Psoas muscle (tissue), 8 donors: Measurements from ENCODE around the gene DTWD1. TPM values are rescaled to one million over a fixed set of nuclear protein-coding genes. Genes with fewer than 3 reads are reported as not detected.

Experiments used
- ATAC-seq, 4 donors: fragments of 200-7000 bp; cut with Tn5 transposase; one replicate each; pipeline ENCODE4 v1.9.1; 2020; ENCODE audit warnings: moderate library complexity in 3 of 4, mild to moderate bottlenecking in 2 of 4
- DNase-seq, 2 donors: peaks; one replicate each; pipeline ENCODE4 v3.0.0-alpha.2; 2020
- H3K27ac ChIP-seq: fragments of 200-600 bp; one replicate; pipeline ENCODE4 v1.8.0; 2022
- H3K27me3 ChIP-seq, 3 donors: fragments of 200-600 bp in 1 of 3; one replicate each; pipeline versions ENCODE4 v1.6.1 to v1.8.0; 2013 to 2022; ENCODE audit warnings: low read length in 2 of 3, mild to moderate bottlenecking in 2 of 3, moderate library complexity in 1 of 3; ENCODE audit not compliant: insufficient read depth in 3 of 3
- H3K36me3 ChIP-seq, 2 donors: fragments of 200-600 bp in 1 of 2; one replicate each; pipeline versions ENCODE4 v1.6.1 to v1.8.0; 2013 to 2022; ENCODE audit warnings: low read depth in 1 of 2, mild to moderate bottlenecking in 1 of 2, moderate library complexity in 1 of 2; ENCODE audit not compliant: insufficient read depth in 1 of 2
- H3K4me1 ChIP-seq: fragments of 200-600 bp; one replicate; pipeline ENCODE4 v1.8.0; 2022
- H3K4me3 ChIP-seq: fragments of 200-600 bp; one replicate; pipeline ENCODE4 v1.8.0; 2022; ENCODE audit warnings: mild to moderate bottlenecking
- H3K9me3 ChIP-seq: fragments of 200-600 bp; one replicate; pipeline ENCODE4 v1.8.0; 2022
- WGBS, 3 donors: extraction: QIAGEN DNeasy Blood & Tissue Kit; methylation state at CpG; one replicate each; pipeline versions ENCODE4 v1.1.6 to v1.1.7; 2013; 5-methylcytosine and 5-hydroxymethylcytosine counted together
- intact Hi-C, 2 donors: fragments of 100-400 bp; cut with DNase I; formaldehyde crosslinking; loops; one replicate each; pipeline versions ENCODE4 v1.11.0 to v1.14.2; 2022
- polyA plus RNA-seq, 3 donors: library from polyadenylated mRNA; stranded (reverse); fragments of 200-250 nt; gene quantifications; one replicate each; pipeline ENCODE4 v1.2.3, GENCODE V29; 2013
- total RNA-seq, 4 donors: library from RNA; stranded (reverse); fragmentation: NEBNext Ultra II Directional in 2 of 4; extraction: Animal tissue kit (Norgen Biotek cat#: 25700) in 2 of 4; gene quantifications; one replicate each; pipeline versions ENCODE4 v1.2.1 to v1.2.4, GENCODE V29; 2021 to 2023
- TF ChIP-seq, protein P1 (sequence below): fragments of 200-600 bp; IDR thresholded peaks from one replicate; pipeline ENCODE4 v1.8.0; 2022; ENCODE audit warnings: antibody characterized with exemption
- donor health status: healthy with polysubstance abuse.
- donor health status: DM: no; HTN: no; CAD: no; lungs with moderate emphysema.
- donor health status: Bipolar disorder and iron deficiency.
- donor health status: healthy.
- donor health status: DM: yes; HTN: yes; CAD: no.
- donor health status: DM: no; HTN: no; CAD: no.
- donor health status: DM: no; HTN: no; CAD: no.
- donor health status: DM: yes; HTN: yes; CAD: no.

The DTWD1 gene
- total and polyA plus RNA-seq, 7 donors: 11.9 to 25.5 (median 13.4) TPM

DNA sequence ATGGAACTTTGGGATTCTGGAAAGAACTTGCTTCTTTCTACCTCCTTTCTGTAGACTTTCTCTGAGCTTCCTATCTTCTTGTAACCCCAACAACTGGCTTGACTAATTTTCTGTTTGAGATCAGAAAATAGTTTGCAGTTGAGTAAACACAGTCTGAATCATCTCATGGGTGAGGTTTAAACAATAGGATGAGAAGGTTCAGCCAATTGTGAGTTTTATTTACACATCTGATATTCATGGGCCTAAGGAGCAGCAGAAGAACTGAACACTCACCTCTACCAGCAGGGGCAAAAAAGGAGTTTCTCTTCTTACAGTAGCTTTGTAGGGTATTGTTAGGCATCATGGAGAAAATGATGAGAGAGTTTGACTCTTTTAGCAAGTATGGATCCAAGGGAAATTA lies 54.2 kb downstream of the DTWD1 start:
- no peaks in the 10 kb centered on the region for H3K27me3 ChIP-seq
- H3K36me3 ChIP-seq: no peaks in the 10 kb centered on the region
- intact Hi-C loops: no loop called here
- no peaks in the 10 kb centered on the region for H3K4me1 ChIP-seq
- ATAC-seq (no peak), DNase-seq (no peak)
- TF ChIP-seq, protein P1, sequence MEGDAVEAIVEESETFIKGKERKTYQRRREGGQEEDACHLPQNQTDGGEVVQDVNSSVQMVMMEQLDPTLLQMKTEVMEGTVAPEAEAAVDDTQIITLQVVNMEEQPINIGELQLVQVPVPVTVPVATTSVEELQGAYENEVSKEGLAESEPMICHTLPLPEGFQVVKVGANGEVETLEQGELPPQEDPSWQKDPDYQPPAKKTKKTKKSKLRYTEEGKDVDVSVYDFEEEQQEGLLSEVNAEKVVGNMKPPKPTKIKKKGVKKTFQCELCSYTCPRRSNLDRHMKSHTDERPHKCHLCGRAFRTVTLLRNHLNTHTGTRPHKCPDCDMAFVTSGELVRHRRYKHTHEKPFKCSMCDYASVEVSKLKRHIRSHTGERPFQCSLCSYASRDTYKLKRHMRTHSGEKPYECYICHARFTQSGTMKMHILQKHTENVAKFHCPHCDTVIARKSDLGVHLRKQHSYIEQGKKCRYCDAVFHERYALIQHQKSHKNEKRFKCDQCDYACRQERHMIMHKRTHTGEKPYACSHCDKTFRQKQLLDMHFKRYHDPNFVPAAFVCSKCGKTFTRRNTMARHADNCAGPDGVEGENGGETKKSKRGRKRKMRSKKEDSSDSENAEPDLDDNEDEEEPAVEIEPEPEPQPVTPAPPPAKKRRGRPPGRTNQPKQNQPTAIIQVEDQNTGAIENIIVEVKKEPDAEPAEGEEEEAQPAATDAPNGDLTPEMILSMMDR: no peak
- no peaks in the 10 kb centered on the region for H3K9me3 ChIP-seq
- no peak overlapping the region for H3K4me3 ChIP-seq
- H3K27ac ChIP-seq: no peak overlapping the region

GRCh38 chr15:49678655-49679054 lies 57.8 kb downstream of the DTWD1 start:
- WGBS, 3 donors: 68 to 84% (median 80%) methylated on average over 4 of the region's 4 CpGs
- H3K36me3 ChIP-seq: no peaks in the 10 kb centered on the region
- intact Hi-C loops: no loop called here
- no peak overlapping the region for H3K4me3 ChIP-seq
- TF ChIP-seq, protein P1: no peak
- DNase-seq (no peak), ATAC-seq (no peak)
- H3K27ac ChIP-seq: no peak overlapping the region
- no peaks in the 10 kb centered on the region for H3K27me3 ChIP-seq
- H3K4me1 ChIP-seq: no peaks in the 10 kb centered on the region
- H3K9me3 ChIP-seq: no peaks in the 10 kb centered on the region

GRCh38 chr15:49686599-49686998 lies 65.8 kb downstream of the DTWD1 start:
- ATAC-seq (no peak), DNase-seq (no peak)
- Histone ChIP-seq H3K27ac (no peak overlapping the region), H3K4me3 (no peak overlapping the region), H3K27me3 (no peaks in the 10 kb centered on the region), H3K4me1 (no peaks in the 10 kb centered on the region), H3K36me3 (no peaks in the 10 kb centered on the region), H3K9me3 (no peaks in the 10 kb centered on the region)
- 60 to 71% (median 65%) methylated on average over 1 of the region's 1 CpG for WGBS, 3 donors
- intact Hi-C loops: no loop called here
- TF ChIP-seq, protein P1: no peak

- Histone ChIP-seq H3K9me3 (no peaks in the 10 kb centered on the region), H3K27ac (no peak overlapping the region), H3K4me3 (no peak overlapping the region), H3K36me3 (no peaks in the 10 kb centered on the region), H3K27me3 (no peaks in the 10 kb centered on the region), H3K4me1 (no peaks in the 10 kb centered on the region)
- no peak for DNase-seq
- WGBS, 3 donors: 66 to 71% (median 68%) methylated on average over 3 of the region's 3 CpGs
- no peak for ATAC-seq
- intact Hi-C loops: no loop called here
- TF ChIP-seq, protein P1: no peak
These were observed 67.4 kb downstream of the DTWD1 start for GRCh38 chr15:49688135-49688790.

DNA sequence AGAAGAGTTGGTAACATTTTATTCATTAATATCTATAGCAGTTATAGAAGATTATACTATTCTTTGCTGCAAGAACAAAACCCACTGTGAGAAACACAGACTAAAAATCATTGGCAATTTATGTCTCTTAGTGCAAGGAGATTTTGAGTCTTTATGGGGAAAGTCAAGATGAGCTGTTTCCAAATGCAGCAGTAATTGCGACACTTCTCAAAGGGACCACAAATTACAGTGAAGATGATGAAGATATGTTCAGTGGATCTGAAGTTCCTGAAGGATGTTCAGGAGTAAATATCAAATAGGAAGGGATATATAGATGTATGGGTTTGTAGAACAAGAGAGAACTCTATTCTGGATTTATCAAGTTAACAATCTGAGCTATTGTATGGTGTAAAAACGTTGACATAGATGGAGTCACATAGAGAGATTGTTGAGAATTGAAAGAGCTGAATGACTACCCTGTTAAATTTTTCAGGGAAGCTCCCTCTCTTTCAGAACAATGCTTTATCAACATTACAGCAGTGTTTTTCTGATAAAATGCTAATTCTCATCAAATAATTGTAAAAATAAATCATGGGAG lies 71.8 kb downstream of the DTWD1 start:
- no peaks in the 10 kb centered on the region for H3K9me3 ChIP-seq
- no peak for ATAC-seq
- DNase-seq: no peak
- H3K36me3 ChIP-seq: no peaks in the 10 kb centered on the region
- H3K4me1 ChIP-seq: no peaks in the 10 kb centered on the region
- H3K4me3 ChIP-seq: no peak overlapping the region
- TF ChIP-seq, protein P1: no peak
- H3K27ac ChIP-seq: no peak overlapping the region
- intact Hi-C loops: no loop called here
- WGBS, 3 donors: 44 to 70% (median 46%) methylated on average over 2 of the region's 2 CpGs
- H3K27me3 ChIP-seq: no peaks in the 10 kb centered on the region
